KMS-11 (cell line): ENCODE measurements around the gene PROM2.

ENCODE experiments used
- H2AFZ ChIP-seq: fragments of 200-600 bp; sonication (generic); 2 replicates; pipeline ENCODE4 v1.6.1; 2016; ENCODE audit warnings: antibody characterized with exemption, mixed run types, low read depth
- H3K27ac ChIP-seq: fragments of 200-600 bp; sonication (generic); 2 replicates; pipeline ENCODE4 v1.6.1; 2016; ENCODE audit warnings: mild to moderate bottlenecking, mixed run types
- H3K27me3 ChIP-seq: fragments of 200-600 bp; sonication (generic); 2 replicates; pipeline ENCODE4 v1.6.1; 2017; ENCODE audit warnings: mild to moderate bottlenecking, low read depth, mixed run types, moderate library complexity; ENCODE audit not compliant: insufficient read depth
- H3K36me3 ChIP-seq: fragments of 200-600 bp; sonication (generic); 2 replicates; pipeline ENCODE4 v1.6.1; 2017; ENCODE audit warnings: mild to moderate bottlenecking, mixed run types; ENCODE audit not compliant: insufficient read depth
- H3K4me1 ChIP-seq: fragments of 200-600 bp; sonication (generic); 2 replicates; pipeline ENCODE4 v1.6.1; 2016; ENCODE audit warnings: mild to moderate bottlenecking, low read depth, mixed run types; ENCODE audit not compliant: poor library complexity, severe bottlenecking
- H3K4me2 ChIP-seq: fragments of 200-600 bp; sonication (generic); 2 replicates; pipeline ENCODE4 v1.7.0; 2016; ENCODE audit warnings: mild to moderate bottlenecking, mixed run types
- H3K4me3 ChIP-seq: fragments of 200-600 bp; sonication (generic); IDR thresholded peaks from 2 replicates; pipeline ENCODE4 v1.6.1; 2017; ENCODE audit warnings: low read depth, low read length, mixed read lengths; ENCODE audit not compliant: insufficient read depth
- H3K79me2 ChIP-seq: fragments of 200-600 bp; sonication (generic); 2 replicates; pipeline ENCODE4 v1.6.1; 2016; ENCODE audit warnings: low read depth, mixed run types; ENCODE audit not compliant: insufficient read depth
- H3K9ac ChIP-seq: fragments of 200-600 bp; sonication (generic); 2 replicates; pipeline ENCODE4 v1.6.1; 2016; ENCODE audit warnings: mild to moderate bottlenecking, mixed run types
- H4K20me1 ChIP-seq: fragments of 200-600 bp; sonication (generic); 2 replicates; pipeline ENCODE4 v1.6.1; 2016; ENCODE audit warnings: mild to moderate bottlenecking, mixed run types; ENCODE audit not compliant: insufficient read depth
- TF ChIP-seq, protein P1 (sequence below): fragments of 200-600 bp; sonication (generic); conservative IDR thresholded peaks from 2 replicates; pipeline ENCODE4 v1.6.1; 2017; ENCODE audit warnings: low read depth, mild to moderate bottlenecking, antibody characterized with exemption, low read length, moderate library complexity, mixed read lengths

PROM2 gene

DNA sequence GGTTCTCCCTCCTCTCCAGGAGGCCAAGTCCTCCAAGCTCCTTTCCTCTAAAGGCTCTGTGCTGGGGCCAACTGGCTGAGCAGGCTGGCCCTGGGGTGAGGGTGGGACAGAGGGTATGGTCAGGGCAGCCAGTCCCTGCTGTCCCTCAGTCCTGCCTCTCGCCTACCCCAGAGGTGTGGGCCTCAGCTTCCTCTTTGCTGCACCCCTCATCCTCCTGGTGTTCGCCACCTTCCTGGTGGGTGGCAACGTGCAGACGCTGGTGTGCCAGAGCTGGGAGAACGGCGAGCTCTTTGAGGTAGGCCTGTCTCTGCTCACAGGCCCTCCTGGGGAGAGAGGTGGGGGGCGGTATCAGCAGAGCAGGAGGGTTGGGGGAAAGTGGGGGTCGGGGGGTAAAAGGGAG lies 6.8 kb downstream of the PROM2 start:
- Histone ChIP-seq H3K4me1 (no peaks in the 10 kb centered on the region), H3K27me3 (no peaks in the 10 kb centered on the region), H3K36me3 (no peaks in the 10 kb centered on the region), H3K79me2 (no peaks in the 10 kb centered on the region), H3K4me3 (no peak overlapping the region), H3K27ac (no peak overlapping the region), H4K20me1 (no peaks in the 10 kb centered on the region), H3K4me2 (no peak overlapping the region), H2AFZ (no peak overlapping the region), H3K9ac (no peak overlapping the region)
- TF ChIP-seq, protein P1, sequence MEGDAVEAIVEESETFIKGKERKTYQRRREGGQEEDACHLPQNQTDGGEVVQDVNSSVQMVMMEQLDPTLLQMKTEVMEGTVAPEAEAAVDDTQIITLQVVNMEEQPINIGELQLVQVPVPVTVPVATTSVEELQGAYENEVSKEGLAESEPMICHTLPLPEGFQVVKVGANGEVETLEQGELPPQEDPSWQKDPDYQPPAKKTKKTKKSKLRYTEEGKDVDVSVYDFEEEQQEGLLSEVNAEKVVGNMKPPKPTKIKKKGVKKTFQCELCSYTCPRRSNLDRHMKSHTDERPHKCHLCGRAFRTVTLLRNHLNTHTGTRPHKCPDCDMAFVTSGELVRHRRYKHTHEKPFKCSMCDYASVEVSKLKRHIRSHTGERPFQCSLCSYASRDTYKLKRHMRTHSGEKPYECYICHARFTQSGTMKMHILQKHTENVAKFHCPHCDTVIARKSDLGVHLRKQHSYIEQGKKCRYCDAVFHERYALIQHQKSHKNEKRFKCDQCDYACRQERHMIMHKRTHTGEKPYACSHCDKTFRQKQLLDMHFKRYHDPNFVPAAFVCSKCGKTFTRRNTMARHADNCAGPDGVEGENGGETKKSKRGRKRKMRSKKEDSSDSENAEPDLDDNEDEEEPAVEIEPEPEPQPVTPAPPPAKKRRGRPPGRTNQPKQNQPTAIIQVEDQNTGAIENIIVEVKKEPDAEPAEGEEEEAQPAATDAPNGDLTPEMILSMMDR: no peak

DNA sequence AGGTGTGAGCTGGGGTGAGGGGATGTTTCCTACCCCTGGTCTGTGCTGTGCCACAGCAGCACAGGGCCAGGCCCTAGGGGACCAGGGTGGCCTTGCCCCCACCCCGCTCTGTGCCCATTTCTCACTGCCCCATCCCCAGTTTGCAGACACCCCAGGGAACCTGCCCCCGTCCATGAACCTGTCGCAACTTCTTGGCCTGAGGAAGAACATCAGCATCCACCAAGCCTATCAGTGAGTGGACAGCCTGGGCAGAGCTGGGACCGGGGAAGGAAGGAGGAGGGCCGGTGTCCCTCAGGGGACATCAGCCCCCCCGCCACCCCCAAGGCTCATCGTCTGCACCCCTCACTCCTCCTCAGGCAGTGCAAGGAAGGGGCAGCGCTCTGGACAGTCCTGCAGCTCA lies 7.5 kb downstream of the PROM2 start:
- Histone ChIP-seq H3K4me2 (no peak overlapping the region), H3K9ac (no peak overlapping the region), H3K27ac (no peak overlapping the region), H4K20me1 (no peaks in the 10 kb centered on the region), H3K36me3 (no peaks in the 10 kb centered on the region), H3K4me3 (no peak overlapping the region), H3K79me2 (no peaks in the 10 kb centered on the region), H2AFZ (no peak overlapping the region), H3K4me1 (no peaks in the 10 kb centered on the region), H3K27me3 (no peaks in the 10 kb centered on the region)
- TF ChIP-seq, protein P1: no peak

DNA sequence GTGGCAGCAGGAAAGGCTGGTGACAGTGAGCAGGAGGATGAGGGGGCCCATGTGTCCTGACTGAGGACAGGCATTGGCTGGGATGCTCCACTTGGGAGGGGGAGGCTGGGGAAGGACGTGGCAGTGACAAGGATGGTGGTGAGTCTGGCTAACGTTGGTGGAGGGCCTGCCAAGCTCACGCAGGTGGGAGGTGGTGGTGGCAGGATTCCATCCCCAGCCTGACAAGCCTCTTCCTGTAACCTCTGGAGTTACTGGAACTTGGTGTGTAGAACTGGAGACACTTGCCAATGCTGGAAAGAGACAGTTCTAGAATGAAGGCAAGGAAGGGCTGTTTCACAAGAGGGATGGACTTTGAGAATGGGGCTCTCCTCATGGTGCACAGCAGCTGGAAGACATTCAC lies 8.2 kb downstream of the PROM2 start:
- Histone ChIP-seq H4K20me1 (no peaks in the 10 kb centered on the region), H3K4me1 (no peaks in the 10 kb centered on the region), H2AFZ (no peak overlapping the region), H3K4me2 (no peak overlapping the region), H3K27ac (no peak overlapping the region), H3K79me2 (no peaks in the 10 kb centered on the region), H3K9ac (no peak overlapping the region), H3K4me3 (no peak overlapping the region), H3K27me3 (no peaks in the 10 kb centered on the region), H3K36me3 (no peaks in the 10 kb centered on the region)
- TF ChIP-seq, protein P1: no peak

DNA sequence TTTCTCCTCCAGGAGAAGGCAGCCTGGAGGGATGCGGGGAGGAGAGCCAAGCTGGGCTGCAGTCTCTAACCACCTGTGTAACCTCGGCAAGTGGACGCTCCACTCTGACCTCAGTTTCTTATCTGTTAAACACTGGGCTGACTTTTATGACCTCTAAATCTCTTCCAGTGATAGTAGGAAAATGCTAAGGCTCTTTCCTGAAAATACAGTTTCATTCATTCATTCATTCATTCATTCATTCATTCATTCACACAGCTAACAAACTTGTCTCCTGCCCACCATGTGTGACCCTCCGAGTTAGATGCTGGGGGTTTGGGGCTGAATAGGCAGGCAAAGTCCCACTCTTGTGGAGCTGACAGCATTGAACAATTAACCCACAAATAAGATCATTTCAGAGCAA lies 9.3 kb downstream of the PROM2 start:
- no peak overlapping the region for H3K9ac ChIP-seq
- no peak overlapping the region for H3K4me3 ChIP-seq
- TF ChIP-seq, protein P1: no peak
- H2AFZ ChIP-seq: no peak overlapping the region
- no peaks in the 10 kb centered on the region for H3K4me1 ChIP-seq
- H3K4me2 ChIP-seq: no peak overlapping the region
- H3K27ac ChIP-seq: no peak overlapping the region
- no peaks in the 10 kb centered on the region for H4K20me1 ChIP-seq
- no peaks in the 10 kb centered on the region for H3K27me3 ChIP-seq
- no peaks in the 10 kb centered on the region for H3K36me3 ChIP-seq
- H3K79me2 ChIP-seq: no peaks in the 10 kb centered on the region
